ENCODE results near the gene ATP5PB.
A peak's percentile ranks its signal among the peaks of the same experiment; 100 is the strongest.

ATP5PB gene

GRCh38 chr1:111474521-111474920 lies 25.3 kb downstream of the ATP5PB start:
- no peak for TF ChIP-seq CTCF (IDR thresholded peaks at IDR 0.05)
- TF ChIP-seq ZFX (IDR thresholded peaks at IDR 0.05; ENCODE audit: borderline replicate concordance) = no peak
- H3K27ac ChIP-seq = no peak overlapping the region

DNA sequence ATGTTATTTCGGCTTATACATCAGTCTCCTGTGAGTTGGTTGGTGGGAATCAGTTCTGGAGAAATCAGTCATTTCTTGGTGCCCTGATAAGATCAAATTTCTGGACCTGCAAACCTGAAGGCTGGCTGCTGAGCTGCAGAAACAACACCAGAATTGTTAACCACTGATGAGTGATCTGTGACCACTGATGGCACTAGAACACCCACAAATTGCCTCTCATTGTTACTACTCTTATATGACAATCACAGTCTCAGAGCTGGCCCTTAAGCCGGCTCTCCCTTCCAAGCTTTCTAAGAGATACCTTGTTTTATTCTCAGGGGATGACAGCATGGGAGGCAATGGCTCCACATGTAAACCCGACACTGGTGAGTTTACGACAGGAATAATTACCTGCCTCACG lies 26.4 kb downstream of the ATP5PB start:
- no peak overlapping the region for H3K27ac ChIP-seq
- TF ChIP-seq CTCF (IDR thresholded peaks at IDR 0.05) (no peak), ZFX (IDR thresholded peaks at IDR 0.05; ENCODE audit: borderline replicate concordance) (no peak)

DNA sequence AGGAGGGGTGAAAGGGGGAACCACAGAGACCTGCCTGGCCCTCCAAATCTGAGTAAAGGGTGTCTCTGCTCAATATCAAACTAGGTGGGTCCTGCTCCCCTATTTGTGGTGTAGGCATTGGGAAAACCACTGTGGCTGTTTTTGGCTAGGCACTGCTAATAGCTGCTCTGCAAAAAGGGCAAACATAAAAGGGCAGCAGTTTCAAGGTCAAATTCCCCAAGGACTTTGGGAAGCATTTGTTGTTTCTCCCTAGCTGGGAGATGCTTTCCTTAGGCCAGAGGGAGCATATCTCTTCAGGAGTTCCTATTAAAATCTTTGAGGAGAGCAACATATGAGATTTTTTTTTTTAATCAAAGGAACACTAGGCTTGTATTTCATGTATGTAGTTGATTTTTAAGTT lies 26.9 kb downstream of the ATP5PB start:
- no peak overlapping the region for H3K27ac ChIP-seq
- TF ChIP-seq CTCF (IDR thresholded peaks at IDR 0.05) (no peak), ZFX (IDR thresholded peaks at IDR 0.05; ENCODE audit: borderline replicate concordance) (no peak)

GRCh38 chr1:111476761-111477309 lies 27.6 kb downstream of the ATP5PB start:
- H3K27ac ChIP-seq = no peak overlapping the region
- TF ChIP-seq CTCF (IDR thresholded peaks at IDR 0.05) = no peak
- TF ChIP-seq ZFX (IDR thresholded peaks at IDR 0.05; ENCODE audit: borderline replicate concordance) = no peak

GRCh38 chr1:111480674-111481073 lies 31.4 kb downstream of the ATP5PB start:
- H3K27ac ChIP-seq = no peak overlapping the region
- TF ChIP-seq ZFX (IDR thresholded peaks at IDR 0.05; ENCODE audit: borderline replicate concordance) = no peak
- no peak for TF ChIP-seq CTCF (IDR thresholded peaks at IDR 0.05)

DNA sequence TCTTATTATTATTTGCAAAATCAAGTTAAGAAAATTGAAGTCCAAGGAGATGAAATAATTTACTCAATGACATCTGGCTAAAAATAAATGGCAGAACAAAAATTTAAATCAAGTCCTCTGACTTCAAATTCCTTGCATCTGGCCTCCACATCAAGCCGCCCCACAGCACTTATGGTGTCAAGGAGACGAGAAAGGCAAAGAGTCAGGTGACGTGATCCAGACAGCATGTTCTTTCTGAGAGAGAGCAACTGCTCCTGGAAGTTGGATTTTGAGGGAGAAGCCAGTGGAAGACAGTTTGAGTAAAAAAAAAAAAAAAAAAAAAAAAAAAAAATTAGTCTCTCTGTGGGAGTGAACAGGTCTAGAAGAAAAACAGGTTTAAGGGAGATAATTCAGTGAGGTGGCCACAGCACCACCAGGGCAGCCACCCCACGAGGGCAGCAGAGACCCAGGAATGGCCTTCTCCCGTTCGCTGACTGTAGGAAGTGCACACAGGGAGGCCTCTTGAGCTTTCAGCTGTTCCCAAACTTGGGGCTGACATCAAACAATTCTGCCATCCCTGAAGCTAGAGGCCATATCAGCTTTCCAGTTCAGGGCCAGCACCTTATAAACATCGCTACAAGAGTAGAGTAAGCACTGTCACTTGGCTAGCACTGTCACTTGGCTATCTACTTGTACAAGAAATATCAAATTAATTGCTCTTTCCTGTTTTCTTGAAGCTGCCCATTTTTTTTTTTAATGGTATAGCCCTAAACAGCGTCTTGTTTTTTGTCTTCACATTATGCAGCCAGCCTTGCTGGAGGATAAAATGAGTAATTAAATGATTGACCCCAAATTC lies 32.3 kb downstream of the ATP5PB start:
- peak; percentile 45 for TF ChIP-seq CTCF (IDR thresholded peaks at IDR 0.05)
- TF ChIP-seq ZFX (IDR thresholded peaks at IDR 0.05; ENCODE audit: borderline replicate concordance) = no peak
- no peak overlapping the region for H3K27ac ChIP-seq

- H3K27ac ChIP-seq = no peak overlapping the region
- TF ChIP-seq ZFX (IDR thresholded peaks at IDR 0.05; ENCODE audit: borderline replicate concordance) (no peak), CTCF (IDR thresholded peaks at IDR 0.05) (no peak)
These were observed 33.9 kb downstream of the ATP5PB start for GRCh38 chr1:111483166-111483565.

Measured in 22Rv1 (cell line).